Small intestine (tissue), 7 donors: ENCODE results near the gene HYAL1. TPM values are rescaled to one million over a fixed set of nuclear protein-coding genes. Genes with fewer than 3 reads are reported as not detected.

Source experiments
- DNase-seq, 2 donors: peaks; one replicate each; pipeline versions ENCODE4 v3.0.0 to v3.0.0-alpha.2; 2013
- FAIRE-seq: peaks from 2 replicates; lab custom pipeline; 2012; peaks lifted over from hg19 to GRCh38; lab: Jason Lieb, UNC
- H3K27ac ChIP-seq, 3 donors: one replicate each; pipeline ENCODE4 v1.5.1; 2013; ENCODE audit warnings: low read length in 2 of 3, mild to moderate bottlenecking in 2 of 3, control low read depth in 1 of 3, inconsistent platforms in 1 of 3, low read depth in 1 of 3, moderate library complexity in 1 of 3
- H3K27me3 ChIP-seq, 3 donors: one replicate each; pipeline ENCODE4 v1.6.1; 2013; ENCODE audit warnings: low read length in 3 of 3, inconsistent platforms in 1 of 3; ENCODE audit not compliant: control insufficient read depth in 3 of 3, insufficient read depth in 3 of 3
- H3K36me3 ChIP-seq, 3 donors: one replicate each; pipeline ENCODE4 v1.6.1; 2013; ENCODE audit warnings: low read length in 3 of 3, inconsistent platforms in 1 of 3, low read depth in 1 of 3, mild to moderate bottlenecking in 1 of 3, moderate library complexity in 1 of 3; ENCODE audit not compliant: control insufficient read depth in 3 of 3, insufficient read depth in 2 of 3
- H3K4me1 ChIP-seq, 3 donors: one replicate each; pipeline ENCODE4 v1.6.1; 2013; ENCODE audit warnings: low read length in 2 of 3, inconsistent platforms in 1 of 3, low read depth in 1 of 3, mild to moderate bottlenecking in 1 of 3, moderate library complexity in 1 of 3; ENCODE audit not compliant: control insufficient read depth in 3 of 3, insufficient read depth in 2 of 3
- H3K4me3 ChIP-seq, 3 donors: one replicate each; pipeline ENCODE4 v1.5.1; 2013; ENCODE audit warnings: low read length in 3 of 3, control low read depth in 1 of 3, inconsistent platforms in 1 of 3, low read depth in 1 of 3, mild to moderate bottlenecking in 1 of 3, moderate library complexity in 1 of 3
- H3K9me3 ChIP-seq, 2 donors: one replicate each; pipeline ENCODE4 v1.6.1; 2013; ENCODE audit warnings: low read depth in 1 of 2, low read length in 1 of 2; ENCODE audit not compliant: control insufficient read depth in 2 of 2, insufficient read depth in 1 of 2
- WGBS, 3 donors: extraction: QIAGEN DNeasy Blood & Tissue Kit; methylation state at CpG; one replicate each; pipeline ENCODE4 v1.1.7; 2013; 5-methylcytosine and 5-hydroxymethylcytosine counted together
- polyA plus RNA-seq, 4 donors: library from polyadenylated mRNA; stranded (reverse) in 3 of 4; unstranded in 1 of 4; fragments of 200-250 nt in 3 of 4; fragments of 120-200 nt in 1 of 4; gene quantifications; one replicate each; pipeline versions ENCODE4 v1.2.1 to v1.2.3, GENCODE V29; 2013
- donor health status: healthy with polysubstance abuse.
- donor health status: control.
- donor health status: control.
- donor health status: Bipolar disorder and iron deficiency.
- donor health status: healthy.

HYAL1 gene
- polyA plus RNA-seq, 4 donors: 1.1 to 11.1 (median 3.7) TPM

- FAIRE-seq (no peak), DNase-seq (no peak)
- WGBS, 3 donors: 75 to 83% (median 80%) methylated on average over 4 of the region's 4 CpGs
- no peak overlapping the region for H3K4me3 ChIP-seq
- H3K9me3 ChIP-seq: no peaks in the 10 kb centered on the region
- H3K36me3 ChIP-seq: peaks cover 3 to 55% (median 9%) of the 10 kb centered on the region in 3 donors
- no peak overlapping the region for H3K27ac ChIP-seq
- H3K27me3 ChIP-seq: peaks cover 0 to 28% (median 5%) of the 10 kb centered on the region in 3 donors
- peaks cover 0 to 15% (median 0%) of the 10 kb centered on the region in 3 donors for H3K4me1 ChIP-seq
These were observed 25.1 kb downstream of the HYAL1 start for GRCh38 chr3:50278123-50278879.

- no peak overlapping the region for H3K27ac ChIP-seq
- 65 to 78% (median 76%) methylated on average over 17 of the region's 17 CpGs for WGBS, 3 donors
- peaks cover 0 to 30% (median 0%) of the 10 kb centered on the region in 3 donors for H3K4me1 ChIP-seq
- H3K9me3 ChIP-seq: no peaks in the 10 kb centered on the region
- peaks cover 0 to 28% (median 5%) of the 10 kb centered on the region in 3 donors for H3K27me3 ChIP-seq
- DNase-seq (peak in 1 of 2 donors; percentile 43), FAIRE-seq (no peak)
- no peak overlapping the region for H3K4me3 ChIP-seq
- peaks cover 3 to 63% (median 9%) of the 10 kb centered on the region in 3 donors for H3K36me3 ChIP-seq
These were observed 26.6 kb downstream of the HYAL1 start for GRCh38 chr3:50276762-50277101.

GRCh38 chr3:50275996-50276761, 27.2 kb downstream of the HYAL1 start:
- Histone ChIP-seq H3K36me3 (peaks cover 3 to 69% (median 9%) of the 10 kb centered on the region in 3 donors), H3K9me3 (no peaks in the 10 kb centered on the region), H3K4me3 (no peak overlapping the region), H3K27me3 (peaks cover 0 to 28% (median 5%) of the 10 kb centered on the region in 3 donors), H3K27ac (no peak overlapping the region), H3K4me1 (peaks cover 0 to 36% (median 0%) of the 10 kb centered on the region in 3 donors)
- no peak for FAIRE-seq
- 60 to 79% (median 71%) methylated on average over 67 to 79 of the region's 79 CpGs for WGBS, 3 donors
- no peak for DNase-seq

- H3K4me3 ChIP-seq: no peak overlapping the region
- peaks cover 0 to 44% (median 0%) of the 10 kb centered on the region in 3 donors for H3K4me1 ChIP-seq
- peaks cover 3 to 77% (median 9%) of the 10 kb centered on the region in 3 donors for H3K36me3 ChIP-seq
- no peak overlapping the region for H3K27ac ChIP-seq
- H3K27me3 ChIP-seq: peaks cover 0 to 28% (median 5%) of the 10 kb centered on the region in 3 donors
- 58 to 85% (median 61%) methylated on average over 61 to 65 of the region's 65 CpGs for WGBS, 3 donors
- DNase-seq: no peak
- no peaks in the 10 kb centered on the region for H3K9me3 ChIP-seq
- no peak for FAIRE-seq
These were observed 28.0 kb downstream of the HYAL1 start for GRCh38 chr3:50275141-50275995.

GRCh38 chr3:50274371-50275104, 28.8 kb downstream of the HYAL1 start:
- 31 to 39% (median 35%) methylated on average over 25 to 26 of the region's 26 CpGs for WGBS, 3 donors
- Histone ChIP-seq H3K36me3 (peaks cover 3 to 84% (median 9%) of the 10 kb centered on the region in 3 donors), H3K9me3 (no peaks in the 10 kb centered on the region), H3K4me1 (peaks cover 0 to 52% (median 0%) of the 10 kb centered on the region in 3 donors), H3K27me3 (peaks cover 0 to 28% (median 5%) of the 10 kb centered on the region in 3 donors), H3K4me3 (no peak overlapping the region), H3K27ac (no peak overlapping the region)
- DNase-seq (peak; percentile 78 to 80), FAIRE-seq (no peak)

GRCh38 chr3:50273689-50274065, 29.7 kb downstream of the HYAL1 start:
- peaks cover 0 to 59% (median 0%) of the 10 kb centered on the region in 3 donors for H3K4me1 ChIP-seq
- no peak for DNase-seq
- H3K4me3 ChIP-seq: no peak overlapping the region
- FAIRE-seq: no peak
- 59 to 67% (median 61%) methylated on average over 21 to 31 of the region's 31 CpGs for WGBS, 3 donors
- H3K27ac ChIP-seq: no peak overlapping the region
- peaks cover 3 to 81% (median 9%) of the 10 kb centered on the region in 3 donors for H3K36me3 ChIP-seq
- H3K9me3 ChIP-seq: no peaks in the 10 kb centered on the region
- peaks cover 0 to 28% (median 5%) of the 10 kb centered on the region in 3 donors for H3K27me3 ChIP-seq

GRCh38 chr3:50272911-50273688, 30.3 kb downstream of the HYAL1 start:
- H3K36me3 ChIP-seq: peaks cover 3 to 75% (median 9%) of the 10 kb centered on the region in 3 donors
- 1 to 5% (median 3%) methylated on average over 47 to 61 of the region's 61 CpGs for WGBS, 3 donors
- peaks cover 0 to 28% (median 5%) of the 10 kb centered on the region in 3 donors for H3K27me3 ChIP-seq
- H3K27ac ChIP-seq: no peak overlapping the region
- DNase-seq: peak; percentile 84 to 92
- peaks cover 0 to 65% (median under 1%) of the 10 kb centered on the region in 3 donors for H3K4me1 ChIP-seq
- H3K9me3 ChIP-seq: no peaks in the 10 kb centered on the region
- no peak for FAIRE-seq
- H3K4me3 ChIP-seq: peak overlapping the region in 2 of 3 donors; percentile 14 to 31
